Stimulated activated naive CD4-positive, alpha-beta T cell treated with Interleukin-2 at 50 U/mL for 16 hours (primary cell): ENCODE results near the gene TSR1.

Source experiments
- DNase-seq: peaks from one replicate; lab custom pipeline; 2025; lab: John Stamatoyannopoulos, UW

The TSR1 gene

DNA sequence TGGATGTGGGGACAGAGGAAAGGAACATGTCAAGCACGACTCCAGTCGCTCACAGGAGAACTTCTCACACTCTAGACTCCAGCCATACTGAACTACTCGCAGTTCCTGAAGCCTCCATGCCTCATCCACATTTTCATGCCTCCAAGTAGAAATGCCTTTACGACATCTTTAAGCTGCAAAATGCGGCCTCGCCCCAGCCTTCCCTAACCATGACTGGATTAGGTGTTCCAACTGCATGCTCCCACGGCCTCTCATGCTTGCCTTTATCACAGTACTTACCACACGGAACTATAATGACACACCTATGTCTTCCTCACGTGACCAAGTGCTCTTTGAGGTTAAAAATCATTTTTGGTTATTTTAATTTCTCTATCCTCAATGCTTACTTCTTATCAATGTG is 56.5 kb downstream of the TSR1 start:
- no peak for DNase-seq

DNA sequence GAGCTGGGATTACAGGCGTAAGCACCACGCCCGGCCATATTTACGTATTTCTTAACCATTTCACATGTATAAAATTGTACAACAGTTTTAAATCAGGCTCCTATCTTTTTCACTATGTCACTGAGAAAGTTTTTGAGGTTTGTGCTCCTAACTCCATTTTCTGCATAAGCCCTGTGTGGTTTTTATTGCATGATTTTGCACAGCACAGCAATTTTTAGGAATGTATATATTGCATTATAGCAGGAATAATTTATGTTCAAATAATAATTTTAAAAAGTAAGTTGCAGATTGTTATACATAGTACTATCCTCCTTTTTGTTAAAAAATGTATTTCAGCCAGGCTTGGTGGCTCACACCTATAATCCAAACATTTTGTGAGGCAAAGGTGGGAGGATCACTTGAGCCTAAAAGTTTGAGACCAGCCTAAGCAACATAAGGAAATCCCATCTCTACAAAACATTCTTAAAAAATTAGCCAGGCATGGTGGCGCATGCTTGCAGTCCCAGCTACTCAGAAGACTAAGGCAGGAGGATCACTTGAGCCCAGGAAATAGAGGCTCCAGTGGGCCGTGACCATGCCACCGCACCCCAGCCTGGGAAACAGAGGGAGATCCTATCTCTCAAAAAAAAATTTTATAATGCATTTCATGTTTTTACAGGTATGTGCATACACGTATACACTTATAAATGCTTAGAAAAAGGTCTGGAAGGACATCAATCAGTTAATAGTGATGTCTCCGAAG is 58.7 kb downstream of the TSR1 start:
- DNase-seq, result no peak

DNA sequence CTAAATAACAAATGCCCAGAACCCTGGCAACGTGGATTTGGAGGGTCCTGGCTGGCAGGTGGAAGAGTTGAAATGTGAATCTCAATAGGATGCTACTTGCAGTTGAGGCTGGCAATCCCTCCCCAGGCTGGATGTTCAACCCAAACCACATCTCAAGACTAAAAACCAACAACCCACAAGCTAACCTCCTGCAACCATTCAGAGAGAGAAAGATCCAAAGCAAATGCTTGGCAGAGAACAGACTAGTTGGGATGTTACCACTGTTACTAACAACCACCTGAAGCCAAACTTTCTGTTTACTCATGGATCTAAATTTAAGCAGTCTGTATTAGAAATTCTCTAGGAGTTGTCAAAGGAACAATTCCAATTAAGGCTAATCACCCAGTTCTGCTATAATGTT is 60.5 kb downstream of the TSR1 start:
- no peak for DNase-seq

DNA sequence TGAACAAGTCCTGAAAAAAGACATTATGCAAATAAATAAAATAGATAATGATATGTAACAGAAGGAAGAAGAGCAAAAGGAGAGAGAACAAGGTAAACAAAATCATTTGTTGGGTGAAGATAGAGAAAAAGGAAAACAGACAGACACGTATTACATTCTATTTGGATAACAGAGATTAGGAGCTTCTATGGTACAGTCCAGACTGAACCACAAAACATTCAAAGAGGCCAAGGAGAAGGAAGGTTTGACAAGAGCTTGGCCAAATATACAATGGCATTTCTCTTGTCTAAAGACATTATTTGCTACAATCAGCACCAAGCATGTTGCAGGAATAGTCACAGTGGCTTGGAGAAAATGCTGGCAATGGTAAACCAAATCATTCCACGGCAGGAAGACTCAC is 61.8 kb downstream of the TSR1 start:
- DNase-seq, result no peak
